Activated T-cell treated with anti-CD3 and anti-CD28 coated beads, Interleukin-2, amount 50 U/mL, for 72 hours (primary cell): ENCODE results near the gene BNC1. TPM values are rescaled to one million over a fixed set of nuclear protein-coding genes. Genes with fewer than 3 reads are reported as not detected.

ENCODE experiments used
- ATAC-seq, 2 donors: fragments of 150-1000 bp; cut with Tn5 transposase; replicated peaks in 1 of 2; 2 replicates each; pipeline ENCODE4 v1.10.0; 2021; ENCODE audit warnings: moderate library complexity in 2 of 2, mild to moderate bottlenecking in 1 of 2
- DNase-seq, 2 donors: peaks; one replicate each; pipeline ENCODE4 v3.0.0; 2021 to 2022; ENCODE audit warnings: mixed read lengths in 1 of 2
- H3K27ac Mint-ChIP-seq: one replicate; pipeline ENCODE4 v1.8.0; 2022; ENCODE audit warnings: mild to moderate bottlenecking, moderate library complexity, mixed read lengths
- H3K27me3 Mint-ChIP-seq: one replicate; pipeline ENCODE4 v1.8.0; 2022; ENCODE audit warnings: low read depth, mixed read lengths
- H3K36me3 Mint-ChIP-seq, 2 donors: one replicate each; pipeline ENCODE4 v1.8.0; 2022; ENCODE audit warnings: mixed read lengths in 2 of 2, mild to moderate bottlenecking in 1 of 2; ENCODE audit not compliant: insufficient read depth in 2 of 2
- H3K4me1 Mint-ChIP-seq: one replicate; pipeline ENCODE4 v1.8.0; 2022; ENCODE audit warnings: low read depth, mixed read lengths
- H3K4me3 Mint-ChIP-seq, 2 donors: one replicate each; pipeline ENCODE4 v1.8.0; 2022; ENCODE audit warnings: mild to moderate bottlenecking in 2 of 2, mixed read lengths in 2 of 2, moderate library complexity in 2 of 2
- H3K9me3 Mint-ChIP-seq, 2 donors: one replicate each; pipeline ENCODE4 v1.8.0; 2022; ENCODE audit warnings: mixed read lengths in 2 of 2
- total RNA-seq, 2 donors: library from RNA; stranded (reverse); gene quantifications; one replicate each; pipeline ENCODE4 v1.2.3, GENCODE V29; 2022

BNC1 gene
- not detected for total RNA-seq

- Mint-ChIP-seq H3K27ac (no peak within 1 kb of the TSS), H3K36me3 (peaks cover 2 to 3% of the 10 kb centered on the region in 2 donors), H3K4me3 (peak within 1 kb of the TSS; percentile 79 to 84), H3K9me3 (no peaks in the 10 kb centered on the region), H3K4me1 (peaks cover 11% of the 10 kb centered on the region), H3K27me3 (peaks cover 88% of the 10 kb centered on the region)
- ATAC-seq = peak; percentile 21 to 46
- DNase-seq = peak in 1 of 2 donors; percentile 9
These were observed at the start of gene BNC1 for GRCh38 chr15:83284559-83285283. BNC1 (minus strand) TSS chr15:83284664; CDS start chr15:83284628, 36 bp downstream.

- peaks cover 8% of the 10 kb centered on the region for H3K27me3 Mint-ChIP-seq
- H3K9me3 Mint-ChIP-seq = no peaks in the 10 kb centered on the region
- H3K27ac Mint-ChIP-seq = no peak overlapping the region
- H3K36me3 Mint-ChIP-seq = no peaks in the 10 kb centered on the region
- no peaks in the 10 kb centered on the region for H3K4me1 Mint-ChIP-seq
- no peak for DNase-seq
- no peak overlapping the region for H3K4me3 Mint-ChIP-seq
- no peak for ATAC-seq
These were observed 42.6 kb upstream of the BNC1 start for GRCh38 chr15:83327041-83327440.

- Mint-ChIP-seq H3K9me3 (no peaks in the 10 kb centered on the region), H3K4me3 (no peak overlapping the region), H3K27me3 (peaks cover 25% of the 10 kb centered on the region), H3K27ac (no peak overlapping the region), H3K36me3 (no peaks in the 10 kb centered on the region), H3K4me1 (no peaks in the 10 kb centered on the region)
- ATAC-seq (no peak), DNase-seq (no peak)
These were observed 40.3 kb upstream of the BNC1 start for GRCh38 chr15:83324799-83325198.

GRCh38 chr15:83323296-83323711 is 38.8 kb upstream of the BNC1 start:
- ATAC-seq (no peak), DNase-seq (no peak)
- Mint-ChIP-seq H3K36me3 (no peaks in the 10 kb centered on the region), H3K4me3 (no peak overlapping the region), H3K9me3 (no peaks in the 10 kb centered on the region), H3K4me1 (no peaks in the 10 kb centered on the region), H3K27ac (no peak overlapping the region), H3K27me3 (peaks cover 31% of the 10 kb centered on the region)

GRCh38 chr15:83322691-83323090 is 38.2 kb upstream of the BNC1 start:
- Mint-ChIP-seq H3K27ac (no peak overlapping the region), H3K4me1 (no peaks in the 10 kb centered on the region), H3K36me3 (no peaks in the 10 kb centered on the region), H3K4me3 (no peak overlapping the region), H3K9me3 (no peaks in the 10 kb centered on the region), H3K27me3 (peaks cover 35% of the 10 kb centered on the region)
- ATAC-seq = no peak
- DNase-seq = no peak

GRCh38 chr15:83322061-83322460 is 37.6 kb upstream of the BNC1 start:
- peaks cover 39% of the 10 kb centered on the region for H3K27me3 Mint-ChIP-seq
- H3K4me1 Mint-ChIP-seq = no peaks in the 10 kb centered on the region
- H3K27ac Mint-ChIP-seq = no peak overlapping the region
- no peak for DNase-seq
- ATAC-seq = no peak
- H3K4me3 Mint-ChIP-seq = no peak overlapping the region
- no peaks in the 10 kb centered on the region for H3K36me3 Mint-ChIP-seq
- no peaks in the 10 kb centered on the region for H3K9me3 Mint-ChIP-seq

- no peak overlapping the region for H3K27ac Mint-ChIP-seq
- no peak overlapping the region for H3K4me3 Mint-ChIP-seq
- DNase-seq (no peak), ATAC-seq (no peak)
- H3K4me1 Mint-ChIP-seq = no peaks in the 10 kb centered on the region
- peaks cover 32% of the 10 kb centered on the region for H3K27me3 Mint-ChIP-seq
- H3K9me3 Mint-ChIP-seq = no peaks in the 10 kb centered on the region
- H3K36me3 Mint-ChIP-seq = no peaks in the 10 kb centered on the region
These were observed 36.4 kb upstream of the BNC1 start for GRCh38 chr15:83320844-83321243.

GRCh38 chr15:83320404-83320803 is 35.9 kb upstream of the BNC1 start:
- Mint-ChIP-seq H3K27me3 (peaks cover 32% of the 10 kb centered on the region), H3K36me3 (no peaks in the 10 kb centered on the region), H3K4me3 (no peak overlapping the region), H3K9me3 (no peaks in the 10 kb centered on the region), H3K27ac (no peak overlapping the region), H3K4me1 (no peaks in the 10 kb centered on the region)
- DNase-seq (no peak), ATAC-seq (no peak)

- ATAC-seq (no peak), DNase-seq (no peak)
- no peaks in the 10 kb centered on the region for H3K9me3 Mint-ChIP-seq
- no peak overlapping the region for H3K27ac Mint-ChIP-seq
- H3K4me3 Mint-ChIP-seq = no peak overlapping the region
- H3K36me3 Mint-ChIP-seq = no peaks in the 10 kb centered on the region
- no peaks in the 10 kb centered on the region for H3K4me1 Mint-ChIP-seq
- H3K27me3 Mint-ChIP-seq = peaks cover 32% of the 10 kb centered on the region
These were observed 35.3 kb upstream of the BNC1 start for GRCh38 chr15:83319771-83320170.

GRCh38 chr15:83318861-83319415 is 34.5 kb upstream of the BNC1 start:
- Mint-ChIP-seq H3K4me3 (no peak overlapping the region), H3K27ac (no peak overlapping the region), H3K36me3 (no peaks in the 10 kb centered on the region), H3K9me3 (no peaks in the 10 kb centered on the region), H3K4me1 (no peaks in the 10 kb centered on the region), H3K27me3 (peaks cover 32% of the 10 kb centered on the region)
- ATAC-seq (no peak), DNase-seq (no peak)

GRCh38 chr15:83318036-83318435 is 33.6 kb upstream of the BNC1 start:
- Mint-ChIP-seq H3K36me3 (no peaks in the 10 kb centered on the region), H3K9me3 (no peaks in the 10 kb centered on the region), H3K27ac (no peak overlapping the region), H3K27me3 (peaks cover 32% of the 10 kb centered on the region), H3K4me1 (no peaks in the 10 kb centered on the region), H3K4me3 (no peak overlapping the region)
- ATAC-seq = no peak
- DNase-seq = no peak

- Mint-ChIP-seq H3K36me3 (no peaks in the 10 kb centered on the region), H3K4me1 (no peaks in the 10 kb centered on the region), H3K9me3 (no peaks in the 10 kb centered on the region), H3K27ac (no peak overlapping the region), H3K4me3 (no peak overlapping the region), H3K27me3 (no peaks in the 10 kb centered on the region)
- ATAC-seq (no peak), DNase-seq (no peak)
These were observed 27.6 kb upstream of the BNC1 start for GRCh38 chr15:83312071-83312470.

- DNase-seq (no peak), ATAC-seq (no peak)
- H3K36me3 Mint-ChIP-seq = no peaks in the 10 kb centered on the region
- no peaks in the 10 kb centered on the region for H3K9me3 Mint-ChIP-seq
- peaks cover under 1% of the 10 kb centered on the region for H3K27me3 Mint-ChIP-seq
- H3K4me1 Mint-ChIP-seq = no peaks in the 10 kb centered on the region
- no peak overlapping the region for H3K4me3 Mint-ChIP-seq
- no peak overlapping the region for H3K27ac Mint-ChIP-seq
These were observed 26.3 kb upstream of the BNC1 start for GRCh38 chr15:83310521-83311456.
